ENCODE results near the gene BCAP31.
"Not testable (repeated sequence)": the region's sequence is repeated elsewhere in the genome, so short reads cannot be mapped to it uniquely, and the experiment has no call there.

The BCAP31 gene

DNA sequence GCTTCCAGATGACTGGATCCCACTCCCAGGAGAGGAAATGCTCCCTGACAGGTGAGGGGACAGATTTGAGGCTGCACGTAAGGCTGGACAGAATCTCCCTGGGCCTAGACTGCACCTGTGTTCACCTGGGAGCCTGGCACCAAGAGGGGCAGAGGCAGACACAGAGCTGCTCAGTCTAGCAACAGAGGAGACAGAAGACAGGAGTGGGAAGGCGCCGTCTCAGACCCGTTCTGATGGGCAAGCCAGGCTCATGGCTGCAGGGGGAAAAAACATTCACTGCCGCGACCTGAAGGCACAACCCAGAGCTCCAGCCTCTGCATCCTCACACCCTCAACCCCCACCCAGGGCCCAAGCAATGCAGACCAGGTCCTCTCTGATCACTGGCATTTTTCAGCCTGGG is 16.8 kb downstream of the BCAP31 start:
- DNase-seq = no peak

DNA sequence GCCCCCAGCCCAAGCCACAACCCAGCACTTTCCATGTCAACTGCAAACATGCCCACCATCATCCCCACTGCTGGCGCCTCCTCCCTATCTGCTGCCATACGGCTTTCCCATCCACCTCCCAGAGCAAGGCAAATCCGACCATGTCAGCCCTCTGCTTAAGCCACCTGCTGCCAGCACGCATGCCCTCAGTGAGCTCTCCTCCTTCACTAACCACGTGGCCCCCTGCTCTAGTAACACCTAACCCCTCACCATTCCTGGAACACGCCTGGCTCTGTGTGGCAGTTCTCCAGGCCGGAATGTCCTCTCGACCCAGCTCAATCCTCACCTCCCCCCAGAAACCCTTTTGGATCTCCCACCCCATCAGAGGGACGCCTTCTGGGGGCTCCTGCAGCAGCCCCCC is 17.4 kb downstream of the BCAP31 start:
- DNase-seq = no peak

DNA sequence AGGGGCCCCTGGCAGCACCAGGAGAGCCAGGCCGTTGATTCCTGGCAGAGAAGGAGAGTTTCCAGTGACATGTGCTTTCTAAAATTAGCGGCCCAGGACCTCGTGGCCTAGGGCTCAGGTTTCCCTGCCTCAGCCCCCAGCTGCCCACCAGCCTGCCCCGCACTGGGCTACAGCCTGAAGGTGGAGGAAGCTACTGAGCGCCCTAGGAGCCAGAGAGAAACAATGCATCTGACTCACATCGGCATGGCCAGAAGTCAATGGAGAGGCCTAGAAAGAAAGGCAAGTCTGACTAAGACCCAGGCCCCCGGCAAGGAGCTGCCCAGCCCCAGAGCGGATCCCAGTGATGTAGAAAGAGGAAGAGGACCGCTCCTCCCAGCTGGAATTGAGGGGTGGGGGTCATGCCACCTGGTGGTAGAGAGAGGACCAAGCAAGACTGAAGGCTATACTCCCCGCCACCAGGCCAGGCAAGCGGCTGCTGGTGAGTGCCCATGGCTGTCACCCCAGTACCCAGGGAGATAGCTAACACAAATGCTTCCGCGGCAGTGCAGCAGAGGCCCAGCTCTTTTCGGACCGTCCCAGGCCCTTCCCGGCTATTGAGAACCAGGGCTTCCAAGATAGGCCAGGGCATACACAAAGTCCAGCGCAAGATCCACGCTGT is 18.7 kb downstream of the BCAP31 start:
- DNase-seq = not testable (repeated sequence)

GRCh38 chrX:153704631-153705402 is 19.4 kb downstream of the BCAP31 start:
- DNase-seq = not testable (repeated sequence)

- no peak for DNase-seq
Observed at GRCh38 chrX:153704021-153704526, 20.1 kb downstream of the BCAP31 start.

GRCh38 chrX:153703036-153703370 is 21.2 kb downstream of the BCAP31 start:
- DNase-seq = no peak

DNA sequence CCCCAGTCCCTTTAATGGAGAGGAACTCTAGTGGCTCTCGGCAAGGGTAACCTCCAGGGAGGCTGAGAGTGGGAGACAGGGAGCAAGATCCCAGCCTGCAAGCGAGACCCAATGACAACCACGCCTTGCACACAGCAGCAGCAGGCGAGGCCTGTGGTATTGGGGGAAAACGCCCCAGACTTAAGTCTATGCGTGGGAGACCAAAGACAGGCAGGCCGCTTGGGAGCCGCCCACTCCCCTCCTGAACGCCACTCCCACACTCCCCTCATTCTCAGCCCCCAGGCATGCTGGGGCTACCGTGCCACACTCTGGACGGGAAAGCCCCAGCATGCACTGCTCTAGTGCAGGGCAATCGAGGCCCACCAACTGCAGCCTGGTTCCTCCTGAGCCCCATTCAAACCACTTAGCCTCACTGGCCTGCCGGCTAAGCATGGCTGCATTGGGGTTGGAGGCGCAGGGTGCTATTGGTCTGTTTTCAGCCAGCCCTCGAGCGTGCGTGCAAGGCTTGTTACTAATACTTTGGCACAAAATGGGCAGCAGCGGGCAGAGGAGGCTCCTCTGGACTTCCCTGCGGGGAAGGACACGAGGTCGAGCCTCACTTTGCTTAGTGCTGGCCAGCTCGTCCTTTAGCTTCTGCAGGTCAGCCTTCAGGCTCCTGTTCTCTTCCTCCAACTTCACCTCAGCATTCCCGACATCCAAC is 21.7 kb downstream of the BCAP31 start:
- DNase-seq = no peak

DNA sequence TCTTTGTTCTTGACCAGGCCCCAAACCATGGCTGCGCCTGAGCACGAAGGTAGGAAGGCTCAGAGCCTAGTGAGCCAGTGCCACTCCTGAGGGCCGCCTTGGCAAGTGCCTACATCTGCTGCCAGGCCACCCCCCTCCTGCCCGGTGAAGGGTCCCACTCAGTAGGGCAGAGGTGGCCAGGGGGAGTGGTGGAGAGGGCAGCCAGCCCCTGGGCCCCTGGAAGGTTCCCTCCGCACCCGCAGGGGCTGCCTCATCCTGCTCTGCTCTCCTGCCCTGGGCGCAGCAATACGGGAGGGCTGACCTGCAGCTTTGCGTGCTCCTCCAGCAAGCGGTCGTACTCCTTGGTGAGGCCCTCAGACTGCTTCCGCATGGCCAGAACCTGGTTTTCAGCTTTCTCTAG is 22.5 kb downstream of the BCAP31 start:
- no peak for DNase-seq

- no peak for DNase-seq
Observed at GRCh38 chrX:153700967-153701366, 23.2 kb downstream of the BCAP31 start.

GRCh38 chrX:153700376-153700945 is 23.7 kb downstream of the BCAP31 start:
- no peak for DNase-seq

DNA sequence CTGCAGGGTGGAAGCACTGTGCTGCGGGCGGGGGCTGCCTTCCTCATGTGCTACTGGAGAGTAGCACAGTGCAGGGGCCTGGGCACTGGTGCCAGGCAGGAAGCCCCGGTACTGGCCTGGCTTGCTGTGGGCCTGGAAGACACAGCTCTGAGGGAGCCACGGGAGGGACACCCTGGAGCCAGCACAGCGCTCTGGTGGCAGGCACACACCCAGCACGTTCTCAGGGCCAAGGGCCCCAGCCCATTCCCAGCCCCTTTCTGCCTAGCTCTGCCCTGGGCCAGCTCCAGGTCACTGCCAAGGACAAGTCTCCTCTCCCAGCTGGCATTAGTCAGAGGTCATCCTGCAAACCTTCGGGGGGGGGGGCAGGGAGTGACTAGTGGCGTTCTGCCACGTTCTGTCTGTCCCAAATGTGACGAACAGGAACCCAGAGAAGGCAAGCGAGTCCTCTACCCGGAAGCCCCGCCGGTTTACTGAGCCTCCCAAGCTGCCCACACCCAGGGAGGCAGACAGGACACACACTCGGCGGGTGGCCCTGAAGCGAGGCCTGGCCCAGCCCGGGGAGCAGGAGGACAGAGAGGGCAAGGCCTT is 24.3 kb downstream of the BCAP31 start:
- not testable (repeated sequence) for DNase-seq

- not testable (repeated sequence) for DNase-seq
Observed at GRCh38 chrX:153699210-153699783, 24.9 kb downstream of the BCAP31 start.

DNA sequence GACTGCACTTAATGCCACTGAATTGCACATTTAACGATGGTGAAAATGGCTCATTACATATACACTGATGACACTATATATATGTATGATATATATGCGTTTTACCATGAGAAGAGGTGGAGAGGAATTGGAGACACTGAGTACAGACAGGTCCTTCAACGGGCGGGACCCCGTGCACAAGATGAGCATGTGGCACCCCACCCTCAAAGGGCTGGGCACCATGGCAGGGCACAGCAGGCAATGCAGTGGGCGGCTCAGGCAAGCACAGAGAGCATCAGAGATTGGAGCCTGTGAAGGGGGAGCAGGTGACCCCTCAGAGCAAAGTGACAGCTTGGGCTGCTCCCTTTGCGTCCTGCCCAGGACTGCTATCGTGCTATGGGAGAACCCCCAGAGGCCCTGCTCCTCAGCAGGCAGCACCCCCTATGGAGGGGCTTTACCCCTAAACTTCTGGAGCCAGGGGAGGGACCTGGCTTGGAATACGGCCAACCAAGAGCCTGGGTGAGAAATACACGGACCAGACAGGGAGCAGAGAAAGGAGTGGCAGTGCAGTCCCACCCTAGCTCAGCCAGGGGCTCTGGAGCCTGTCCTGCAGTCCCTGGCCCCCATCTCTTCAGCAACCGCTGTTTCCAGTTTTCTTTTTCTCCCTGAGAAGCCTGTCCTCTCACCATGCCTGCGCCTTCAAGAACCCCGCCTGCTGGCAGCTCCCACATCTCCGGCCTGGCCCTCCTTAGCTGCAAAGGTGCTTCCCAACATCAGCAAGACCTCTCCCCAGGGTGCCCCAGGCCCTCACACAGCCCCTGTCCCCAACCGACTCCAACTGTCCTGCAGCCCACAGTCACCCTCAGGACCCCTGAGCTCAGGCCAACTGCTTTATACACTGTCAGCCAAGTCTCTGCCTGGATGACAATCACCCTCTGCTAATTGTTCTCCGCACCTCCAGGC is 26.0 kb downstream of the BCAP31 start:
- DNase-seq = no peak

DNA sequence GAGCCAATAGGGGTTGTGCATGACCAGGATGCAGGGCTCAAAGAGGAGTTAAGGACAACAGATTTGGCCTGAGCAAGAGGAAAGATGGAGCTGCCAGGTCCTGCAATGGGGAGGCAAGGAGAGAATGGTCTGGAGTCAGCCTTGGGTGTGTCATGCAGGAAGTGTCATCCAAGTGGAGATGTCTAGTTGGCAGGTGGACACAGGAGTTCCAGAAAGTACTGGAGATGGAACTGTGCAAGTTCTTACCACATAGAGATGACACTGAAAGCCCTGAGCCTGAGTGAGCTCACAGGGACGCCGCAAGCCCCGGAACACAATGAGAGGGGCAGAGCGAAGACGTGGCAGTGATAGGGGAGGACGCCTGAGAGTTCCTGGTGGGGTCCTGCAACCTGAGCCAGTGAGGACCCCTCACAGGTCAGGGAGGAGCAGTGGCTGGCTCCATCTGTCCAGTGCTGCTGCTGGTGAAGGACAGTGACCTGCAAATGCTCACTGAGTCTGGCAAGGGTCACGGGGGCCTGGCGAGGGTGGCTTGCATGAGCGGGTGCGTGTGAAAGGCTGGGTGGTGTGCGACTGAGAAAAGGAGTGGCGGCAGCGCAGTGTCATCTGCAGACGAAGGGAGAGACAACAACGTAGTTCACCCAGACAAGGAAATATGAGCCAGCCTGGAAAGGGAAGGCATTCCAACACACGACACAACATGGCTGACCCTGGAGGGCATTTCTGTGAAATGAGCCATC is 27.0 kb downstream of the BCAP31 start:
- DNase-seq = not testable (repeated sequence)

DNA sequence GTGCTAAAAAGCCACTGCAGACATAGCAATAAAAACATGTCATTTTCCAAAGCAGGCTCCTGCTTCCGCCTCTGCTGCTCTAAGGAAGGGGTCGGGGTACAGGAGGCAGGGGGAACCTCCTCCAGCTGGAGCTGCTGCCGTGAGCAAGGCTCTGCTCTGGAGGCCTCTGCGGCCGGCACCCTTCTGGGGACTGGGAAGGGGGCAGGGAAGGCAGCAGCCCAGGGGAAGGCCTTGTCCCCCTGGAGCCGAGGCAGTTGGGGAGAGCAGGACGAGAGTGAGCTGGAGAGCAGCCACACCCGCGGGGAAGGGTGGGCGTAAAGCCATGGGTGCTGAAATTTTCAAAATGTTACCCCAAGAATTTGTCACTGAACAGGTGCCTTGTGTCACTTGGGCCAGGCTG is 27.6 kb downstream of the BCAP31 start:
- DNase-seq = not testable (repeated sequence)

- DNase-seq = no peak
Observed at GRCh38 chrX:153696100-153696499, 28.1 kb downstream of the BCAP31 start.

GRCh38 chrX:153694687-153695270 is 29.4 kb downstream of the BCAP31 start:
- no peak for DNase-seq

- not testable (repeated sequence) for DNase-seq
Observed at GRCh38 chrX:153694256-153694655, 29.9 kb downstream of the BCAP31 start.

- DNase-seq = no peak
Observed at GRCh38 chrX:153693216-153694086, 30.7 kb downstream of the BCAP31 start.
